Bronchial epithelial cell (primary cell): ENCODE data around the gene CPAMD8. TPM values are rescaled to one million over a fixed set of nuclear protein-coding genes. Genes with fewer than 3 reads are reported as not detected.

Experiments
- DNase-seq: peaks from one replicate; pipeline ENCODE4 v3.0.0-alpha.2; 2010; ENCODE audit warnings: low read depth
- FAIRE-seq: peaks from 2 replicates; lab custom pipeline; 2011; peaks lifted over from hg19 to GRCh38; lab: Jason Lieb, UNC
- H3K27me3 ChIP-seq: 2 replicates; pipeline ENCODE4 v1.5.1; 2011; ENCODE audit warnings: low read length; ENCODE audit not compliant: control insufficient read depth, insufficient read depth
- H3K36me3 ChIP-seq: 2 replicates; pipeline ENCODE4 v1.5.1; 2011; ENCODE audit warnings: low read length; ENCODE audit not compliant: control insufficient read depth, insufficient read depth
- H3K4me3 ChIP-seq: 2 replicates; pipeline ENCODE4 v1.5.1; 2011; ENCODE audit warnings: mild to moderate bottlenecking, low read depth, low read length, control low read depth
- total RNA-seq: library from RNA; depleted of rRNA; stranded (reverse); fragments of >200 nt; gene quantifications from 2 replicates; pipeline ENCODE4 v1.2.1, GENCODE V29; 2014
- TF ChIP-seq, protein P1 (sequence below): IDR thresholded peaks from 2 replicates; pipeline ENCODE4 v1.5.1; 2011; ENCODE audit warnings: mild to moderate bottlenecking, moderate library complexity, low read length, control low read depth, inconsistent platforms; ENCODE audit not compliant: insufficient read depth, severe bottlenecking

CPAMD8 gene
- total RNA-seq, 1 donor from 2014 or later, result 0.53 TPM

GRCh38 chr19:16889883-16890460 is 136.6 kb downstream of the CPAMD8 start:
- TF ChIP-seq, protein P1, sequence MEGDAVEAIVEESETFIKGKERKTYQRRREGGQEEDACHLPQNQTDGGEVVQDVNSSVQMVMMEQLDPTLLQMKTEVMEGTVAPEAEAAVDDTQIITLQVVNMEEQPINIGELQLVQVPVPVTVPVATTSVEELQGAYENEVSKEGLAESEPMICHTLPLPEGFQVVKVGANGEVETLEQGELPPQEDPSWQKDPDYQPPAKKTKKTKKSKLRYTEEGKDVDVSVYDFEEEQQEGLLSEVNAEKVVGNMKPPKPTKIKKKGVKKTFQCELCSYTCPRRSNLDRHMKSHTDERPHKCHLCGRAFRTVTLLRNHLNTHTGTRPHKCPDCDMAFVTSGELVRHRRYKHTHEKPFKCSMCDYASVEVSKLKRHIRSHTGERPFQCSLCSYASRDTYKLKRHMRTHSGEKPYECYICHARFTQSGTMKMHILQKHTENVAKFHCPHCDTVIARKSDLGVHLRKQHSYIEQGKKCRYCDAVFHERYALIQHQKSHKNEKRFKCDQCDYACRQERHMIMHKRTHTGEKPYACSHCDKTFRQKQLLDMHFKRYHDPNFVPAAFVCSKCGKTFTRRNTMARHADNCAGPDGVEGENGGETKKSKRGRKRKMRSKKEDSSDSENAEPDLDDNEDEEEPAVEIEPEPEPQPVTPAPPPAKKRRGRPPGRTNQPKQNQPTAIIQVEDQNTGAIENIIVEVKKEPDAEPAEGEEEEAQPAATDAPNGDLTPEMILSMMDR, result no peak
- no peak overlapping the region for H3K4me3 ChIP-seq
- FAIRE-seq, result no peak
- H3K27me3 ChIP-seq, result no peaks in the 10 kb centered on the region
- no peaks in the 10 kb centered on the region for H3K36me3 ChIP-seq
- DNase-seq, result no peak

DNA sequence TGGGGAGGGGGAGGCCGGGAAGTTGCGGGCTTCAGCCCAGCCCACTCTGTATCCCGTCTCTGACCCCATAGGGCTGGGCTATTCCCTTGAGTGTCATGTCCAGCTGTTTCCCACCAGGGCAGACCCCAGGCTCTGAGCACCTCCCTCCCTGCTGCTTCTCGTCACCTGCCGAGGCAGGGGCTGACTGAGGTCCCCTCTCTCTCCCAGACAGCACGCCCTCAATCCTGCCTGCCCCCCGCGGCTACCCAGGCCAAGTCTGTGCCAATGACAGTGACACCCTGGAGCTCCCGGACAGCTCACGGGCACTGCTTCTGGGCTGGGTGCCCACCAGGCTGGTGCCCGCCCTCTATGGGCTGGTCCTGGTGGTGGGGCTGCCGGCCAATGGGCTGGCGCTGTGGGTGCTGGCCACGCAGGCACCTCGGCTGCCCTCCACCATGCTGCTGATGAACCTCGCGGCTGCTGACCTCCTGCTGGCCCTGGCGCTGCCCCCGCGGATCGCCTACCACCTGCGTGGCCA is 137.2 kb downstream of the CPAMD8 start:
- TF ChIP-seq, protein P1, result no peak
- no peak for DNase-seq
- Histone ChIP-seq H3K27me3 (no peaks in the 10 kb centered on the region), H3K36me3 (no peaks in the 10 kb centered on the region), H3K4me3 (no peak overlapping the region)
- no peak for FAIRE-seq

DNA sequence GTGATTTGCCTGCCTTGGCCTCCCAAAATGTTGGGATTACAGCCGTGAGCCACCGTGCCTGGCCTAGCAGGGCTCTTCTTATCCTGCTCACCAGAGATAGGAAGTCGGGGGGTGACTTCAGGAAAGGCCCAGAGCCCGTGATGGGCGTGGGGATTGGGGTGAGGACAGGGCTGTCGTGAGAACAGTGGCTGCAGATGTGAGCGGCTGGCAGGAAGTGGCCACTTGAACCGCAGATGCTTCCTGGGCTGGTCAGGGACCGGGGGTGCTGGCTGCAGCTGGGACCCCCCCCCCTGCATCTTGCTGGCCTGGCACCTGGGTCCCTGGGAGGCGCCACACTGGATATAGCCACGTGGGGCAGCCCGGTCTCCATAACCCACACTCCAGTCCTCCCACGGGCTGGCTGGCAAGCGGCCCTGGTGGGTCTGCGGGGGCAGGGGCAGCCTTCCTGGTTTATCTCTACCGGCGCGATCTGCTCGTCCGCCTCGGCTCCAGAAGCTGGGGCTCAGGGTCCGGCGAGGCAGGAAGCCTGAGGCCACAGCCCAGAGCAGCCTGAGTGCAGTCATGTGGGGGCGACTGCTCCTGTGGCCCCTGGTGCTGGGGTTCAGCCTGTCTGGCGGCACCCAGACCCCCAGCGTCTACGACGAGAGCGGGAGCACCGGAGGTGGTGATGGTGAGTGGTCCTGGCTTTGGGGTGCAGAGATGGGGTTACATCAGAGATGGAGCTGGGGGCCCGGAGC is 137.8 kb downstream of the CPAMD8 start, which contains the start of gene F2RL3:
Gene F2RL3 (plus strand): TSS at position 371 of the 737 bp plus-strand sequence. CDS start 191 bp downstream, at position 562.
- H3K36me3 ChIP-seq, result no peaks in the 10 kb centered on the region
- FAIRE-seq (no peak), DNase-seq (no peak)
- H3K4me3 ChIP-seq, result no peak within 1 kb of the TSS
- H3K27me3 ChIP-seq, result no peaks in the 10 kb centered on the region
- TF ChIP-seq, protein P1, result no peak

- TF ChIP-seq, protein P1, result no peak
- FAIRE-seq (no peak), DNase-seq (no peak)
- Histone ChIP-seq H3K36me3 (no peaks in the 10 kb centered on the region), H3K27me3 (no peaks in the 10 kb centered on the region), H3K4me3 (no peak overlapping the region)
Measured at GRCh38 chr19:16887353-16888265, 139.0 kb downstream of the CPAMD8 start.

- Histone ChIP-seq H3K36me3 (no peaks in the 10 kb centered on the region), H3K27me3 (no peaks in the 10 kb centered on the region), H3K4me3 (no peak overlapping the region)
- TF ChIP-seq, protein P1, result no peak
- no peak for FAIRE-seq
- DNase-seq, result peak; percentile 64
Measured at GRCh38 chr19:16886305-16886880, 140.2 kb downstream of the CPAMD8 start.
